ENCODE results near the gene STXBP2. TPM values are rescaled to one million over a fixed set of nuclear protein-coding genes. Genes with fewer than 3 reads are reported as not detected.

Gene STXBP2
- total RNA-seq, 1 experiment from 2014 or later: 94.4 TPM

- intact Hi-C loops (cut with micrococcal nuclease): no loop called here
- TF ChIP-seq CTCF (IDR thresholded peaks at IDR 0.05; ENCODE audit: unreplicated experiment): no peak
- H3K9me3 Mint-ChIP-seq (ENCODE audit: unreplicated experiment): no peaks in the 10 kb centered on the region
- no TSS peak for BruUV-seq (replicated peaks)
- no peak within 1 kb of the TSS for H3K27ac Mint-ChIP-seq (ENCODE audit: low read depth, unreplicated experiment)
- CTCF ChIA-PET: interaction anchor here (0.6 to 2.0 kb wide), 3 partner anchors 12 to 131 kb away, joined by 4 to 6 read pairs (median 4); partner anchors contain the start of gene TRAPPC5
- H3K4me3 Mint-ChIP-seq (ENCODE audit: unreplicated experiment): no peak within 1 kb of the TSS
- DNase-seq (ENCODE audit: unreplicated experiment): no peak
- H3K27me3 Mint-ChIP-seq (ENCODE audit: insufficient read depth, unreplicated experiment): peaks cover 22% of the 10 kb centered on the region
- H3K36me3 Mint-ChIP-seq (ENCODE audit: insufficient read depth, unreplicated experiment): no peaks in the 10 kb centered on the region
- POLR2A ChIA-PET: interaction anchor here (0.9 kb wide), 1 partner anchor 24 kb away, joined by 3 read pairs; no protein-coding TSS in a partner anchor
- H3K4me1 Mint-ChIP-seq (ENCODE audit: insufficient read depth, unreplicated experiment): no peaks in the 10 kb centered on the region
Observed at GRCh38 chr19:7668842-7669241, 31.9 kb downstream of the STXBP2 start, which contains the start of gene RETN. RETN (plus strand) TSS chr19:7669049; CDS start chr19:7669327, 278 bp downstream.

GRCh38 chr19:7669641-7670040, 32.7 kb downstream of the STXBP2 start:
- Mint-ChIP-seq H3K4me1 (ENCODE audit: insufficient read depth, unreplicated experiment) (no peaks in the 10 kb centered on the region), H3K36me3 (ENCODE audit: insufficient read depth, unreplicated experiment) (no peaks in the 10 kb centered on the region), H3K27me3 (ENCODE audit: insufficient read depth, unreplicated experiment) (peaks cover 22% of the 10 kb centered on the region), H3K27ac (ENCODE audit: low read depth, unreplicated experiment) (no peak overlapping the region), H3K9me3 (ENCODE audit: unreplicated experiment) (no peaks in the 10 kb centered on the region), H3K4me3 (ENCODE audit: unreplicated experiment) (no peak overlapping the region)
- POLR2A ChIA-PET: interaction anchor here (0.7 to 0.9 kb wide), 2 partner anchors 11 to 16 kb away, joined by 3 read pairs; partner anchors contain the start of gene TRAPPC5
- CTCF ChIA-PET: interaction anchor here (0.6 to 2.0 kb wide), 3 partner anchors 11 to 131 kb away, joined by 4 to 6 read pairs (median 4); partner anchors contain the start of gene TRAPPC5
- no peak for DNase-seq (ENCODE audit: unreplicated experiment)
- TF ChIP-seq CTCF (IDR thresholded peaks at IDR 0.05; ENCODE audit: unreplicated experiment): no peak
- intact Hi-C loops (cut with micrococcal nuclease): no loop called here
- no TSS peak for BruUV-seq (replicated peaks)

GRCh38 chr19:7670150-7670783, 33.4 kb downstream of the STXBP2 start:
- no peak for DNase-seq (ENCODE audit: unreplicated experiment)
- intact Hi-C loops (cut with micrococcal nuclease): no loop called here
- CTCF ChIA-PET: interaction anchor here (1.0 to 2.0 kb wide), 2 partner anchors 11 to 18 kb away, joined by 4 to 6 read pairs; partner anchors contain the start of gene TRAPPC5
- no peaks in the 10 kb centered on the region for H3K36me3 Mint-ChIP-seq (ENCODE audit: insufficient read depth, unreplicated experiment)
- no peaks in the 10 kb centered on the region for H3K9me3 Mint-ChIP-seq (ENCODE audit: unreplicated experiment)
- peaks cover 22% of the 10 kb centered on the region for H3K27me3 Mint-ChIP-seq (ENCODE audit: insufficient read depth, unreplicated experiment)
- POLR2A ChIA-PET: interaction anchor here (0.7 to 0.9 kb wide), 3 partner anchors 10 to 17 kb away, joined by 3 to 4 read pairs (median 3); partner anchors contain the start of gene TRAPPC5
- no peaks in the 10 kb centered on the region for H3K4me1 Mint-ChIP-seq (ENCODE audit: insufficient read depth, unreplicated experiment)
- no peak for TF ChIP-seq CTCF (IDR thresholded peaks at IDR 0.05; ENCODE audit: unreplicated experiment)
- H3K27ac Mint-ChIP-seq (ENCODE audit: low read depth, unreplicated experiment): no peak overlapping the region
- H3K4me3 Mint-ChIP-seq (ENCODE audit: unreplicated experiment): peak overlapping the region; percentile 37
- BruUV-seq (replicated peaks): no TSS peak

- no peaks in the 10 kb centered on the region for H3K36me3 Mint-ChIP-seq (ENCODE audit: insufficient read depth, unreplicated experiment)
- no peak for DNase-seq (ENCODE audit: unreplicated experiment)
- no peak for TF ChIP-seq CTCF (IDR thresholded peaks at IDR 0.05; ENCODE audit: unreplicated experiment)
- no TSS peak for BruUV-seq (replicated peaks)
- ChIA-PET CTCF (interaction anchor here (1.4 kb wide), 1 partner anchor 10 kb away, joined by 3 read pairs; the partner anchor contains the start of gene TRAPPC5), POLR2A (interaction anchor here (0.7 kb wide), 1 partner anchor 15 kb away, joined by 4 read pairs; no protein-coding TSS in a partner anchor)
- intact Hi-C loops (cut with micrococcal nuclease): no loop called here
- no peaks in the 10 kb centered on the region for H3K9me3 Mint-ChIP-seq (ENCODE audit: unreplicated experiment)
- peak overlapping the region; percentile 37 for H3K4me3 Mint-ChIP-seq (ENCODE audit: unreplicated experiment)
- no peaks in the 10 kb centered on the region for H3K4me1 Mint-ChIP-seq (ENCODE audit: insufficient read depth, unreplicated experiment)
- H3K27ac Mint-ChIP-seq (ENCODE audit: low read depth, unreplicated experiment): no peak overlapping the region
- peaks cover 22% of the 10 kb centered on the region for H3K27me3 Mint-ChIP-seq (ENCODE audit: insufficient read depth, unreplicated experiment)
Observed at GRCh38 chr19:7670790-7671189, 33.9 kb downstream of the STXBP2 start.

Data from MCF 10A (cell line).